Caco-2 (cell line): ENCODE measurements around the gene BCL2L13. TPM values are rescaled to one million over a fixed set of nuclear protein-coding genes. Genes with fewer than 3 reads are reported as not detected.

Experiments
- BruUV-seq: library from RNA; stranded (reverse); fragments of 400-500 nt; replicated peaks from 2 replicates; lab custom pipeline; 2021; lab: Mats Ljungman, UMichigan
- CTCF ChIA-PET: fragments of 300-600 bp; sonication (Branson Sonifier 250); formaldehyde crosslinking; loops from one replicate; lab custom pipeline; 2022; ENCODE audit warnings: antibody characterized with exemption; lab: Charles Lee
- POLR2A ChIA-PET: fragments of 300-600 bp; sonication (Branson Sonifier 250); formaldehyde crosslinking; loops from one replicate; lab custom pipeline; 2022; ENCODE audit warnings: antibody characterized with exemption; lab: Charles Lee
- DNase-seq, 2 experiments: peaks; one replicate each; pipeline versions ENCODE4 v3.0.0 to v3.0.0-alpha.2; 2020 to 2022
- H3K27me3 ChIP-seq: replicated peaks from 2 replicates; pipeline ENCODE4 v1.6.0; 2011; ENCODE audit warnings: low read length; ENCODE audit not compliant: control insufficient read depth, insufficient read depth
- H3K36me3 ChIP-seq: 2 replicates; pipeline ENCODE4 v1.5.1; 2011; ENCODE audit warnings: low read length; ENCODE audit not compliant: control insufficient read depth, insufficient read depth
- H3K4me1 ChIP-seq: fragments of 250-450 bp; sonication (Bioruptor Pico); 2 replicates; pipeline ENCODE4 v1.5.1; 2020; ENCODE audit warnings: mild to moderate bottlenecking
- H3K4me3 ChIP-seq: 2 replicates; pipeline ENCODE4 v1.5.1; 2011; ENCODE audit warnings: low read depth, mild to moderate bottlenecking, control low read depth, low read length
- H3K9me3 ChIP-seq: fragments of 250-450 bp; sonication (Bioruptor Pico); 2 replicates; pipeline ENCODE4 v1.5.1; 2020; ENCODE audit warnings: mild to moderate bottlenecking, moderate library complexity
- H3K27ac Mint-ChIP-seq: one replicate; pipeline ENCODE4 v1.8.0; 2022; ENCODE audit warnings: mixed read lengths; ENCODE audit not compliant: unreplicated experiment
- H3K27me3 Mint-ChIP-seq: one replicate; pipeline ENCODE4 v1.8.0; 2022; ENCODE audit warnings: mixed read lengths; ENCODE audit not compliant: insufficient read depth, unreplicated experiment
- H3K36me3 Mint-ChIP-seq: one replicate; pipeline ENCODE4 v1.8.0; 2022; ENCODE audit warnings: mild to moderate bottlenecking, mixed read lengths; ENCODE audit not compliant: insufficient read depth, unreplicated experiment
- H3K4me1 Mint-ChIP-seq: one replicate; pipeline ENCODE4 v1.8.0; 2022; ENCODE audit warnings: low read depth, mixed read lengths; ENCODE audit not compliant: unreplicated experiment
- H3K4me3 Mint-ChIP-seq: one replicate; pipeline ENCODE4 v1.8.0; 2022; ENCODE audit warnings: mild to moderate bottlenecking, moderate library complexity, mixed read lengths; ENCODE audit not compliant: unreplicated experiment
- H3K9me3 Mint-ChIP-seq: one replicate; pipeline ENCODE4 v1.8.0; 2022; ENCODE audit warnings: mixed read lengths; ENCODE audit not compliant: unreplicated experiment
- CTCF ChIP-seq, 2 experiments: fragments of 200-600 bp in 1 of 2; IDR thresholded peaks; 1 replicate in 1 of 2; 2 replicates in 1 of 2; pipeline versions ENCODE4 v1.5.1 to v1.8.0; 2011 to 2022; ENCODE audit warnings: antibody characterized with exemption in 1 of 2, control low read depth in 1 of 2, inconsistent platforms in 1 of 2, low read depth in 1 of 2, low read length in 1 of 2, mild to moderate bottlenecking in 1 of 2, moderate library complexity in 1 of 2; ENCODE audit not compliant: insufficient read depth in 1 of 2, severe bottlenecking in 1 of 2, unreplicated experiment in 1 of 2
- intact Hi-C: fragments of 100-400 bp; cut with micrococcal nuclease; formaldehyde crosslinking; loops from one replicate; pipeline ENCODE4 v1.10.0; 2022; ENCODE audit not compliant: unreplicated experiment
- total RNA-seq: library from RNA; stranded (reverse); gene quantifications from 2 replicates; pipeline ENCODE4 v1.2.3, GENCODE V29; 2022

The BCL2L13 gene
- total RNA-seq, 1 experiment from 2014 or later, result 34.3 TPM

GRCh38 chr22:17719911-17720310, 81.4 kb downstream of the BCL2L13 start:
- Mint-ChIP-seq H3K27me3 (no peaks in the 10 kb centered on the region), H3K36me3 (peaks cover 3% of the 10 kb centered on the region), H3K27ac (no peak overlapping the region), H3K4me1 (peaks cover under 1% of the 10 kb centered on the region), H3K9me3 (no peaks in the 10 kb centered on the region), H3K4me3 (no peak overlapping the region)
- POLR2A ChIA-PET, result no interaction called here
- H3K27me3 ChIP-seq, result no peaks in the 10 kb centered on the region
- BruUV-seq, result no TSS peak
- no peaks in the 10 kb centered on the region for H3K36me3 ChIP-seq
- no peaks in the 10 kb centered on the region for H3K9me3 ChIP-seq
- H3K4me1 ChIP-seq, result 0 out of 2 replicates have a peak, but pooled peaks cover under 1% of the 10 kb centered on the region
- TF ChIP-seq CTCF (IDR thresholded peaks at IDR 0.05; ENCODE audit: insufficient read depth in 1 of 2, low read depth in 1 of 2, low read length in 1 of 2, severe bottlenecking in 1 of 2, unreplicated experiment in 1 of 2), result no peak
- DNase-seq, result no peak
- intact Hi-C loops, result loop anchor here (5.0 kb wide), 1 partner anchor 163 kb away; no protein-coding TSS in a partner anchor
- CTCF ChIA-PET, result no interaction called here
- H3K4me3 ChIP-seq, result no peak overlapping the region

- Mint-ChIP-seq H3K9me3 (no peaks in the 10 kb centered on the region), H3K4me3 (no peak overlapping the region), H3K27me3 (no peaks in the 10 kb centered on the region), H3K4me1 (peaks cover 8% of the 10 kb centered on the region), H3K36me3 (peaks cover 14% of the 10 kb centered on the region), H3K27ac (no peak overlapping the region)
- ChIA-PET CTCF (no interaction called here), POLR2A (no interaction called here)
- no TSS peak for BruUV-seq
- intact Hi-C loops, result no loop called here
- no peak overlapping the region for H3K4me3 ChIP-seq
- H3K36me3 ChIP-seq, result no peaks in the 10 kb centered on the region
- DNase-seq, result no peak
- H3K27me3 ChIP-seq, result no peaks in the 10 kb centered on the region
- TF ChIP-seq CTCF (IDR thresholded peaks at IDR 0.05; ENCODE audit: insufficient read depth in 1 of 2, low read depth in 1 of 2, low read length in 1 of 2, severe bottlenecking in 1 of 2, unreplicated experiment in 1 of 2), result no peak
- 0 out of 2 replicates have a peak, but pooled peaks cover 6% of the 10 kb centered on the region for H3K4me1 ChIP-seq
- no peaks in the 10 kb centered on the region for H3K9me3 ChIP-seq
Measured at GRCh38 chr22:17724241-17724640, 85.7 kb downstream of the BCL2L13 start.

GRCh38 chr22:17724678-17725499, 86.3 kb downstream of the BCL2L13 start:
- ChIA-PET CTCF (no interaction called here), POLR2A (no interaction called here)
- no peaks in the 10 kb centered on the region for H3K36me3 ChIP-seq
- 0 out of 2 replicates have a peak, but pooled peaks cover 6% of the 10 kb centered on the region for H3K4me1 ChIP-seq
- Mint-ChIP-seq H3K9me3 (no peaks in the 10 kb centered on the region), H3K4me3 (no peak overlapping the region), H3K4me1 (peaks cover 8% of the 10 kb centered on the region), H3K27ac (peak overlapping the region; percentile 6), H3K27me3 (no peaks in the 10 kb centered on the region), H3K36me3 (peaks cover 18% of the 10 kb centered on the region)
- no TSS peak for BruUV-seq
- intact Hi-C loops, result no loop called here
- TF ChIP-seq CTCF (IDR thresholded peaks at IDR 0.05; ENCODE audit: insufficient read depth in 1 of 2, low read depth in 1 of 2, low read length in 1 of 2, severe bottlenecking in 1 of 2, unreplicated experiment in 1 of 2), result no peak
- no peaks in the 10 kb centered on the region for H3K9me3 ChIP-seq
- H3K27me3 ChIP-seq, result no peaks in the 10 kb centered on the region
- no peak for DNase-seq
- no peak overlapping the region for H3K4me3 ChIP-seq
